Mammary epithelial cell (primary cell): ENCODE measurements around the gene FOXN4.

ENCODE experiments used
- CTCF ChIP-seq, 2 donors: IDR thresholded peaks in 1 of 2; conservative IDR thresholded peaks in 1 of 2; 2 replicates each; pipeline ENCODE4 v1.5.1; 2011 to 2012; ENCODE audit warnings: inconsistent platforms in 2 of 2, low read length in 2 of 2, mild to moderate bottlenecking in 2 of 2, control low read depth in 1 of 2, low read depth in 1 of 2; ENCODE audit not compliant: insufficient read depth in 1 of 2; ENCODE audit errors: extremely low read depth in 1 of 2
- EZH2 ChIP-seq: IDR thresholded peaks from 2 replicates; pipeline ENCODE4 v1.6.1; 2012; ENCODE audit warnings: low read length, inconsistent platforms, borderline replicate concordance

- no peak for TF ChIP-seq CTCF (conservative IDR thresholded peaks at IDR 0.05 in 1 of 2, IDR thresholded peaks at IDR 0.05 in 1 of 2; ENCODE audit: extremely low read depth in 1 of 2, insufficient read depth in 1 of 2, low read depth in 1 of 2, low read length in 2 of 2)
- no peak for TF ChIP-seq EZH2
Measured at GRCh38 chr12:109275173-109275572, 33.9 kb downstream of the FOXN4 start.
